Spinal cord (tissue), 10 donors: ENCODE measurements around the gene ABCD3. TPM values are rescaled to one million over a fixed set of nuclear protein-coding genes. Genes with fewer than 3 reads are reported as not detected.

Experiments
- DNase-seq, 6 donors: peaks; one replicate each; pipeline versions ENCODE4 v3.0.0 to v3.0.0-alpha.2; 2013 to 2015; ENCODE audit warnings: low spot score in 6 of 6, low read depth in 4 of 6
- H3K27ac ChIP-seq: one replicate; pipeline ENCODE4 v1.5.1; 2013; ENCODE audit warnings: low read depth, low read length, control low read depth
- H3K27me3 ChIP-seq: one replicate; pipeline ENCODE4 v1.6.1; 2013; ENCODE audit warnings: low read length; ENCODE audit not compliant: control insufficient read depth, insufficient read depth
- H3K36me3 ChIP-seq: one replicate; pipeline ENCODE4 v1.6.1; 2013; ENCODE audit warnings: low read length; ENCODE audit not compliant: control insufficient read depth, insufficient read depth
- H3K4me1 ChIP-seq: one replicate; pipeline ENCODE4 v1.6.1; 2013; ENCODE audit warnings: low read length; ENCODE audit not compliant: control insufficient read depth, insufficient read depth
- H3K4me3 ChIP-seq: one replicate; pipeline ENCODE4 v1.5.1; 2013; ENCODE audit warnings: low read depth, low read length, control low read depth
- H3K9me3 ChIP-seq: one replicate; pipeline ENCODE4 v1.6.1; 2013; ENCODE audit warnings: low read length; ENCODE audit not compliant: control insufficient read depth, insufficient read depth
- WGBS: methylation state at CpG from one replicate; pipeline ENCODE4 v1.1.5; 2013; ENCODE audit warnings: missing lambda C conversion rate; ENCODE audit not compliant: insufficient coverage; 5-methylcytosine and 5-hydroxymethylcytosine counted together
- polyA plus RNA-seq, 2 donors: library from polyadenylated mRNA; unstranded; fragments of 120-200 nt; gene quantifications; one replicate each; pipeline ENCODE4 v1.2.1, GENCODE V29; 2013; ENCODE audit not compliant: insufficient read length in 2 of 2
- total RNA-seq, 2 donors: library from RNA; depleted of rRNA in 1 of 2; stranded (reverse); fragments of 120-200 nt in 1 of 2; fragments of >200 nt in 1 of 2; gene quantifications; one replicate each; pipeline versions ENCODE4 v1.2.3 to v1.2.4, GENCODE V29; 2013 to 2014
- donor health status: healthy.

Gene ABCD3
- total and polyA plus RNA-seq, 4 donors = 52.9 to 95.5 (median 61.0) TPM

- Histone ChIP-seq H3K36me3 (no peaks in the 10 kb centered on the region), H3K9me3 (no peaks in the 10 kb centered on the region), H3K27ac (no peak overlapping the region), H3K4me1 (no peaks in the 10 kb centered on the region), H3K4me3 (no peak overlapping the region), H3K27me3 (no peaks in the 10 kb centered on the region)
- peak in 1 of 6 donors; percentile 47 for DNase-seq
- 56% methylated on average over 2 of the region's 8 CpGs for whole genome bisulfite sequencing
Observed at GRCh38 chr1:94408104-94408830, 9.9 kb upstream of the ABCD3 start.

- Histone ChIP-seq H3K4me1 (no peaks in the 10 kb centered on the region), H3K4me3 (no peak overlapping the region), H3K9me3 (no peaks in the 10 kb centered on the region), H3K36me3 (no peaks in the 10 kb centered on the region), H3K27ac (no peak overlapping the region), H3K27me3 (no peaks in the 10 kb centered on the region)
- no peak for DNase-seq
- WGBS = no CpG with 5 or more reads among the region's 1 CpG
Observed at GRCh38 chr1:94411237-94411636, 7.0 kb upstream of the ABCD3 start.

DNA sequence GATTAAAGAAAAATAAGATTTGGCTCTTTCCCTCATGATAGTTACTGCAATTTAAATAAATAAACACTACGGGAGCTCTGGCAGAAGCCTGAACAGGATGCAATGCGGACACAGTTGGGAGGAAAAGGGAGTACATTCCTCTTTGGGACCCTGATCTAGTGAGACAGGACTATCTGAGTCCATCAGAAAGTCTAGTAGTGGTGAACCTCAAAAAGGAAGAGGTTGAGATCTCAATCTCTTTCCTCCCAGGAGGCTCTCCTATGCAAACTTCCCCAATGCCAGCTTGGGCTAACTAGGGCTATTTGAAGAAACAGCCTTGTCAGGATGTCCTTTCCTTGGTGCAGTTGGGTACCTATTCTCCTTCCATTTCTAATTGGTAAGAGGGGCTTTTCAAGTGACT, 4.9 kb upstream of the ABCD3 start:
- DNase-seq = no peak

GRCh38 chr1:94416901-94417727, 1.1 kb upstream of the ABCD3 start:
- WGBS = 28% methylated on average over 5 of the region's 15 CpGs
- Histone ChIP-seq H3K36me3 (no peaks in the 10 kb centered on the region), H3K4me1 (peaks cover 7% of the 10 kb centered on the region), H3K27me3 (no peaks in the 10 kb centered on the region), H3K27ac (peak overlapping the region; percentile 100), H3K4me3 (peak overlapping the region; percentile 81), H3K9me3 (no peaks in the 10 kb centered on the region)
- DNase-seq = peak; percentile 35 to 87 (median 60)

More for the DNA sequence above, 4.9 kb upstream of the ABCD3 start:
- Histone ChIP-seq H3K4me1 (no peaks in the 10 kb centered on the region), H3K27me3 (no peaks in the 10 kb centered on the region), H3K9me3 (no peaks in the 10 kb centered on the region), H3K27ac (no peak overlapping the region), H3K4me3 (no peak overlapping the region), H3K36me3 (no peaks in the 10 kb centered on the region)
- 75% methylated on average over 1 of the region's 2 CpGs for WGBS

DNA sequence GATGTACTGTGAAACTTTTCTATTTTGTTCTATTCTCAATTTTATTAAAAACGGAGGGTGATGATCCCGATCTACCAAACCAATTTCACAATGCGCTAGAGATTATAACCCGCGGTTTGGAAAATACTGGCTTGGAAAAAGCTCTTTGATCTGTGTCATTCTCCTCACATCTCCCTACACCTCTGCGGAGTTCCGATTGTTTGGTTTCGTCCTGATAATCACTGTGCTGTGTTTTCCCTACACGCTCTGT, 536 bp upstream of the ABCD3 start:
- Histone ChIP-seq H3K36me3 (no peaks in the 10 kb centered on the region), H3K27me3 (no peaks in the 10 kb centered on the region), H3K9me3 (no peaks in the 10 kb centered on the region), H3K4me3 (peak overlapping the region; percentile 81), H3K4me1 (peaks cover 8% of the 10 kb centered on the region), H3K27ac (peak overlapping the region; percentile 100)
- DNase-seq = no peak
- 0% methylated on average over 4 of the region's 9 CpGs for WGBS

DNA sequence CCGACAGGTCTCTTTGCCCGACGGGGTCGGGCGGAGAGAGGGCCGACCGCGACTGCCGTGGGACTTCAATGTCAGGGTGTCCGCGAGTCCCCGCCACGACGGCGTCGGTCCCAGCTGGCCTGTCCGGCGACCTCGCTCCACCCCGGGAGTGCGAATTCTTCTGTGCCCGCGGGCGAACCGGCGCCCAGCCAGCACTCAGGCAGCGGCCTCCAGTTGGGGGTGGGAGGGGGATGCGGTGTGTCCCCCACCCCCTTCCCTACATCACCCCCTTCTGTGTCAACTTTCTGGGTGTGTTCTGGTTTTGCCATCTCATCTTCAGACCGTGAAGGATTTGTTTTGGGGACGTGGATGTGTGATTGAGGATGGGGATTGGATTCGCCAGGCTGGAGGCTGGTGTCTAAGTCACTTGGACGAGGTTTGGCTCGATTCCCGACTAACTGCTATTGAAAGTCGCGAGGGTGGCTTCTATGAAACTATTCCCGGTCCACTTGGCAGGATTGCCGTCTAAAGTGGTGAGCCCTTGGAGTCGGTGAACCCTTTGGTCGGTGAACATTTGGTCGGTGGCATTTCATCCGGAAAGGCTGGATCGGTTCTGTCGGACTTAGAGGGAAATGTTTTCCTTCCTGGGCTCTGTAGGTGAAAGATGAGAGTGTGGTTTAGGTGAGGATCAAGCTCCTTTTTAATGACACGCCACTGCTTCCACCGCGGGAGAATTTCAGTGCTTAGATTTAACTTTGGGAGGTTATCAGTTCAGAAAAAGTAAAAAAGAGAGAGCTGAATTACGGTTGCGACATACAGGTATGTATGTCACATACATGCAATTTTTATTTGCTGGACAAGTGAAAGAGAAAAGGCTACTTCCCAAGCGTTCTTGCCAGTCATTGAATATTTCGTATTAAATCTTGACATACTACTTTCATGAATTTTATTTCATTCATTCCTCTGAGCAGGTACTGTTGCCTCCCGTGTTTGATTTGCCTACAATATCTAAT, 771 bp downstream of the ABCD3 start:
- peak overlapping the region; percentile 90 for H3K27ac ChIP-seq
- H3K36me3 ChIP-seq = no peaks in the 10 kb centered on the region
- peak; percentile 32 to 81 (median 50) for DNase-seq
- 0% methylated on average over 37 of the region's 52 CpGs for WGBS
- no peaks in the 10 kb centered on the region for H3K9me3 ChIP-seq
- H3K4me1 ChIP-seq = peaks cover 8% of the 10 kb centered on the region
- H3K4me3 ChIP-seq = peak overlapping the region; percentile 76
- no peaks in the 10 kb centered on the region for H3K27me3 ChIP-seq

- no peak overlapping the region for H3K4me3 ChIP-seq
- DNase-seq = no peak
- H3K27me3 ChIP-seq = no peaks in the 10 kb centered on the region
- 91% methylated on average over 4 of the region's 8 CpGs for WGBS
- H3K27ac ChIP-seq = no peak overlapping the region
- H3K9me3 ChIP-seq = no peaks in the 10 kb centered on the region
- H3K36me3 ChIP-seq = no peaks in the 10 kb centered on the region
- peaks cover 8% of the 10 kb centered on the region for H3K4me1 ChIP-seq
Observed at GRCh38 chr1:94422115-94422820, 4.1 kb downstream of the ABCD3 start.

DNA sequence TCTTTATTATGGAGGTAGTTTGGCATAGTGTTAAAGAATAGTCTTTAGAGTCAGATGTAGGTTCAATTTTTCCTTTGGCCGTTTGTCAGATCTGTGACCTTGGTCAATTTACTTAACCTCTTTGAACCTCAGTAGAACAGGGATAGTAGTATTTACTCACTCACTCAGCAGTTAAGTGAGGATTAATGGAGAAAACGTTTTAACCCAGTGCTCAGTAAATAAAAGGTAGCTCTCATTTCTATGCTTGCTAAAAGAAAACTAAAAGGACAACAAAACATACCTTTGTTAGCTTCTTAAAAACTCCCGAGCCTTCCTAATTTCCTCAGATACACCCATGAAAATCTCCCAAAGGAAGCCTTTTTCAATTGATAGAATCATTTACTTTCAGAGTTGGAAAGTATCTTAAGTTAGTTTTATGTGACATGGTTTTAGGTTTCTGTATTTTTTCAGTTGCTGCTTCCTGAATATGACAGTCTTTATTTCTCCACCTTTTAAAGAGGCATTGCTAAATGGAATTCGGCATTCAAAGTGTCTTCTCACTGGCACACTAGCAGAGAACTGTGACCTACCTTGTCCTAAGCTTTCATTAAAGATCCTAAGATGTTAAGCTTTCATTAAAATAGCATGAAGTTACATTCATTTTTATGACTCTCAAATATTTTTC, 7.8 kb downstream of the ABCD3 start:
- no peak for DNase-seq
- no peaks in the 10 kb centered on the region for H3K27me3 ChIP-seq
- WGBS = no CpG with 5 or more reads among the region's 4 CpGs
- no peaks in the 10 kb centered on the region for H3K9me3 ChIP-seq
- no peak overlapping the region for H3K27ac ChIP-seq
- H3K4me1 ChIP-seq = peaks cover 3% of the 10 kb centered on the region
- H3K4me3 ChIP-seq = no peak overlapping the region
- no peaks in the 10 kb centered on the region for H3K36me3 ChIP-seq
